Esophagus muscularis mucosa (tissue), 4 donors: ENCODE results near the gene GRIK1. TPM values are rescaled to one million over a fixed set of nuclear protein-coding genes. Genes with fewer than 3 reads are reported as not detected.

Experiments
- DNase-seq: peaks from one replicate; pipeline ENCODE4 v3.0.0-alpha.2; 2017; ENCODE audit errors: extremely low spot score
- H3K27ac ChIP-seq, 4 donors: fragments of 200-600 bp; sonication (generic); replicated peaks in 1 of 4; 1 replicate in 3 of 4; 2 replicates in 1 of 4; pipeline ENCODE4 v1.5.1; 2016 to 2019; ENCODE audit warnings: mild to moderate bottlenecking in 1 of 4
- H3K27me3 ChIP-seq, 4 donors: fragments of 200-600 bp; sonication (generic); one replicate each; pipeline versions ENCODE4 v1.5.1 to v1.6.0; 2016 to 2019
- H3K36me3 ChIP-seq, 4 donors: fragments of 200-600 bp; sonication (generic); one replicate each; pipeline ENCODE4 v1.5.1; 2016 to 2019
- H3K4me1 ChIP-seq, 4 donors: fragments of 200-600 bp; sonication (generic); one replicate each; pipeline ENCODE4 v1.5.1; 2016 to 2019
- H3K4me3 ChIP-seq, 4 donors: fragments of 200-600 bp; sonication (generic); 1 replicate in 2 of 4; 2 replicates in 2 of 4; pipeline ENCODE4 v1.5.1; 2016 to 2019; ENCODE audit warnings: mild to moderate bottlenecking in 4 of 4, moderate library complexity in 1 of 4
- H3K9me3 ChIP-seq, 4 donors: fragments of 200-600 bp; sonication (generic); 1 replicate in 3 of 4; 2 replicates in 1 of 4; pipeline ENCODE4 v1.5.1; 2016 to 2019
- CTCF ChIP-seq, 3 experiments: fragments of 200-600 bp in 2 of 3; fragments of 450-650 bp in 1 of 3; sonication (generic) in 2 of 3; IDR thresholded peaks; one replicate each; pipeline ENCODE4 v1.5.1; 2017 to 2019; ENCODE audit warnings: antibody characterized with exemption in 3 of 3, mild to moderate bottlenecking in 2 of 3, moderate library complexity in 1 of 3
- EP300 ChIP-seq: sonication (generic); formaldehyde crosslinking; IDR thresholded peaks from one replicate; pipeline ENCODE4 v1.6.1; 2017; ENCODE audit warnings: antibody characterized with exemption
- POLR2A ChIP-seq: fragments of 450-650 bp; IDR thresholded peaks from one replicate; pipeline ENCODE4 v1.6.1; 2017; ENCODE audit warnings: antibody characterized with exemption, moderate library complexity, mild to moderate bottlenecking, low read depth
- POLR2AphosphoS5 ChIP-seq, 2 donors: sonication (generic); formaldehyde crosslinking; IDR thresholded peaks; one replicate each; pipeline ENCODE4 v1.6.1; 2017; ENCODE audit warnings: antibody characterized with exemption in 2 of 2
- WGBS: methylation state at CpG from one replicate; pipeline ENCODE4 v1.1.5; 2018; 5-methylcytosine and 5-hydroxymethylcytosine counted together
- intact Hi-C: fragments of 100-400 bp; cut with DNase I; formaldehyde crosslinking; loops from one replicate; pipeline ENCODE4 v1.15.1; 2023
- total RNA-seq, 4 donors: library from RNA; depleted of rRNA; stranded (reverse); fragments of >200 nt; gene quantifications; one replicate each; pipeline versions ENCODE4 v1.1.0 to v1.2.1, GENCODE V29; 2016

The GRIK1 gene
- total RNA-seq, 4 donors from 2014 or later, result 0.19 to 0.40 (median 0.33) TPM; not detected in 1

DNA sequence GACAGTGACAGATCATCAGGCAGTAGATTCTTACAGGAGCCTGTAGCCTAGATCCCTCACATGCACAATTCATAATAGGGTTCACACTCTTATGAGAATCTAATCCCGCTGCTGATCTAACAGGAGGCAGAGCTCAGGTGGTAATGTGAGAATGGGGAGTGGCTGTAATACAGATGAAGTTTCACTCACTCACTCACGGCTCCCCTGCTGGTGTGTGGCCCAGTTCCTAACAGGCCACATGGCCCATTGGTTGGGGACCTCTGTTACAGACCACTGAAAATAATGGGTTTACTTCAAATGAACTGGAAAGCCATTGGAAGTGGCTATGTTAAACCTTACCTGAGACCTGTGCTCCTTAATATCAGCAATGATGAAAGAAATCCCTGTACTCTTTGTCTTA lies 151.0 kb downstream of the GRIK1 start:
- DNase-seq, result no peak
- intact Hi-C loops, result no loop called here
- Histone ChIP-seq H3K36me3 (no peaks in the 10 kb centered on the region), H3K27ac (no peak overlapping the region), H3K4me1 (no peaks in the 10 kb centered on the region), H3K9me3 (no peaks in the 10 kb centered on the region), H3K4me3 (no peak overlapping the region), H3K27me3 (peaks cover 0 to 5% (median 0%) of the 10 kb centered on the region in 4 donors)
- TF ChIP-seq EP300 (no peak), POLR2AphosphoS5 (IDR thresholded peaks at IDR 0.05) (no peak), CTCF (IDR thresholded peaks at IDR 0.05) (no peak), POLR2A (no peak)
- 87% methylated on average over 2 of the region's 2 CpGs for WGBS

GRCh38 chr21:29787361-29787909 lies 152.4 kb downstream of the GRIK1 start:
- intact Hi-C loops, result no loop called here
- 75% methylated on average over 5 of the region's 5 CpGs for WGBS
- peaks cover 0 to 5% (median 0%) of the 10 kb centered on the region in 4 donors for H3K27me3 ChIP-seq

GRCh38 chr21:29786496-29787360 lies 153.1 kb downstream of the GRIK1 start:
- 49% methylated on average over 4 of the region's 4 CpGs for WGBS
- no peak for TF ChIP-seq POLR2A
- TF ChIP-seq CTCF (IDR thresholded peaks at IDR 0.05), result no peak
- TF ChIP-seq EP300, result no peak
- TF ChIP-seq POLR2AphosphoS5 (IDR thresholded peaks at IDR 0.05), result no peak

More at GRCh38 chr21:29787361-29787909, 152.4 kb downstream of the GRIK1 start:
- no peaks in the 10 kb centered on the region for H3K9me3 ChIP-seq
- TF ChIP-seq POLR2AphosphoS5 (IDR thresholded peaks at IDR 0.05) (no peak), EP300 (no peak), CTCF (IDR thresholded peaks at IDR 0.05) (no peak), POLR2A (no peak)
- H3K4me3 ChIP-seq, result no peak overlapping the region
- no peak for DNase-seq
- no peaks in the 10 kb centered on the region for H3K4me1 ChIP-seq
- H3K36me3 ChIP-seq, result no peaks in the 10 kb centered on the region
- H3K27ac ChIP-seq, result no peak overlapping the region

GRCh38 chr21:29777160-29777559 lies 162.6 kb downstream of the GRIK1 start:
- no peak overlapping the region for H3K4me3 ChIP-seq
- peaks cover 0 to under 1% (median 0%) of the 10 kb centered on the region in 4 donors for H3K9me3 ChIP-seq
- TF ChIP-seq EP300, result no peak
- 91% methylated on average over 2 of the region's 2 CpGs for WGBS
- DNase-seq, result no peak
- intact Hi-C loops, result no loop called here
- H3K4me1 ChIP-seq, result no peaks in the 10 kb centered on the region
- H3K27me3 ChIP-seq, result no peaks in the 10 kb centered on the region
- no peak overlapping the region for H3K27ac ChIP-seq
- no peaks in the 10 kb centered on the region for H3K36me3 ChIP-seq

More at GRCh38 chr21:29786496-29787360, 153.1 kb downstream of the GRIK1 start:
- no peak for DNase-seq
- Histone ChIP-seq H3K4me1 (no peaks in the 10 kb centered on the region), H3K36me3 (no peaks in the 10 kb centered on the region), H3K4me3 (no peak overlapping the region), H3K9me3 (peaks cover 0 to 2% (median 0%) of the 10 kb centered on the region in 4 donors), H3K27ac (no peak overlapping the region), H3K27me3 (peaks cover 0 to 5% (median 0%) of the 10 kb centered on the region in 4 donors)
- intact Hi-C loops, result no loop called here

DNA sequence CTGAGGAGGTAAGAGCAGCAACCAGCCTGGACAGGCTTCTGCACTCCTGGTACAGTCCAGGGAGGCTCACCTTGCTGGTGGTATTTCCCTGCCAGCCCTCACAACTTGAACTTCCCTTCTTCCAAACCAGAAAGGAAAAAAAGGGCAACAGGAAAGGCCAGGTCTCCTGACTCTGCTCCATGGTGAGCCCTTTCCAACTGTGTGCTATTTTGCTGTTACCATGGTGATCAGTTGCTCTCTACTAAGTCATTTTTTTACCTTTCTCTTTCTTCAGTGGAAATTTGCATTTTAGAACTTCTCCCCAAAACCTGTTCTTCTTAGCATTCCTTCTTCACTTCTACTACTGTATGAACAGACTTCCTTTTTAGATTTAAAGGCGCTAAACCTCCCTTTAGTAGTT lies 164.3 kb downstream of the GRIK1 start:
- WGBS, result 93% methylated on average over 1 of the region's 1 CpG
- no peak for DNase-seq
- Histone ChIP-seq H3K27ac (no peak overlapping the region), H3K4me1 (no peaks in the 10 kb centered on the region), H3K4me3 (no peak overlapping the region), H3K27me3 (no peaks in the 10 kb centered on the region), H3K36me3 (no peaks in the 10 kb centered on the region), H3K9me3 (no peaks in the 10 kb centered on the region)
- intact Hi-C loops, result no loop called here
- TF ChIP-seq POLR2AphosphoS5 (IDR thresholded peaks at IDR 0.05) (no peak), EP300 (no peak), CTCF (IDR thresholded peaks at IDR 0.05) (no peak), POLR2A (no peak)
